ENCODE results near the gene UNC5CL.

UNC5CL gene

DNA sequence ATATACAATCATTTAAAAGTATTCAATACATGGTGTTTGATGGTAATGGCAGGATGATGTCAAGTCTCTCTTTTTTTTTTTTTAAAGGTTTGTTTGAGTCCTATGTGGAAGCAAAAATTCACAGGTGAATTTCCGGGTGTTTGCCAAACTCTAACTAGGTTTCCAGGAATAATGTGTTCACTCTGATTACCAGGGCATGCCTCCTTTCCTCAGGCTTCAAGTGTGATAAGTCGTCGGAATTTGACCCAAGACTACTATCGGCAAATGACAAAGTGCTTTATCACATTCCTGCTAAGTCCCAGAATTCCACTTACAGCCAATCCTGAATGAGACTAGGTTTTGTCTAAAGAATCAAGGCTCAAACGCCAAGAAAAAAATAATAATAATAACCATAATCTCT lies 25.8 kb upstream of the UNC5CL start:
- no peak for DNase-seq (ENCODE audit: low read depth in 2 of 2)

DNA sequence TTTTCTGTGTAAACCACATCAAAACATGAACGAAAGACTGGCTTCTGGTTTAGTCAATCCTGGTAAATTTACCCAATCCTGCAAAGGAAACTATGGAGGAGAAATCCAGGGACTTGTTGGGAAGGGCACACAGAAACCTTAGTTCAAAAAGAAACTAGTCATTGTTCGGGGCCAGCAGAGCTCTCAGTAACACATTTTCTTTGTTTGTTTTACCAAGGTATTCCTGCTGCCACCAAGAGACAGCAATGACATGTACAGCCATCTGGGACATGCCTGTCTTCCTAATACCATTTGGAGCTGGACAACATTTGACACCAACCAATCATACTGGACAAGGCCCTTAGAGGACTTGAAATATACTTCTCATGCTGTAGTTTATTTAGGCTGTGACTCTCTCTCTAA lies 24.9 kb upstream of the UNC5CL start:
- DNase-seq (ENCODE audit: low read depth in 2 of 2), result no peak

DNA sequence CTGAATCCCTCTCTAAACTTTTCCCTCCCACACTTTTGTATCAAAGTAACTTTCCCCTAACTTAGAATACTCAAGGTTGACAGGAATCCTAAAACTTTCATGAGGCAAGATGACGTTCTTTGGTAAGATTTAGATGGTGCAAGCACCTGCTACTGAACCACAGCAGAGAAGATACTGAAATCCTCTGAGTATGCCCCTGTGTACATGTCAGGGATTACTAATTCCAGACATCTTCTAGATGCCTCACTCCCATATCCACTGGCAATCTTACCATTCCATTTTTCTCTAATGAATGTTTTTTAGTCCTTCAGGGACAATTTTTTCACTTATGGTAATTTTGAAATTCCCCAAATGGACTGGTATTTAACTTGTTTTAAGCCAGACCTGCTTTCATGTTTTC lies 23.0 kb upstream of the UNC5CL start:
- no peak for DNase-seq (ENCODE audit: low read depth in 2 of 2)

DNA sequence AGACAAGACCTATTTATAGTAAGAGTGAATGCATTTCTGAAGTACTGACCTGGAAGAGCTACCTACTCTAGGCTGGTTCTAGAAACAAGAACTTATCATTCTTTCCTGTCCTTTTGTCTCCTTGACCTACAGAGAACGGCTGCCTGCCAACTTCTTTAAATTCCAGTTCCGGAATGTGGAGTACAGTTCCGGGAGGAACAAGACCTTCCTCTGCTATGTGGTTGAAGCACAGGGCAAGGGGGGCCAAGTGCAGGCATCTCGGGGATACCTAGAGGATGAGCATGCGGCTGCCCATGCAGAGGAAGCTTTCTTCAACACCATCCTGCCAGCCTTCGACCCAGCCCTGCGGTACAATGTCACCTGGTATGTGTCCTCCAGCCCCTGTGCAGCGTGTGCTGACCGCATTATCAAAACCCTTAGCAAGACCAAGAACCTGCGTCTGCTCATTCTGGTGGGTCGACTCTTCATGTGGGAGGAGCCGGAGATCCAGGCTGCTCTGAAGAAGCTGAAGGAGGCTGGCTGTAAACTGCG lies 22.2 kb upstream of the UNC5CL start:
- no peak for DNase-seq (ENCODE audit: low read depth in 2 of 2)

DNA sequence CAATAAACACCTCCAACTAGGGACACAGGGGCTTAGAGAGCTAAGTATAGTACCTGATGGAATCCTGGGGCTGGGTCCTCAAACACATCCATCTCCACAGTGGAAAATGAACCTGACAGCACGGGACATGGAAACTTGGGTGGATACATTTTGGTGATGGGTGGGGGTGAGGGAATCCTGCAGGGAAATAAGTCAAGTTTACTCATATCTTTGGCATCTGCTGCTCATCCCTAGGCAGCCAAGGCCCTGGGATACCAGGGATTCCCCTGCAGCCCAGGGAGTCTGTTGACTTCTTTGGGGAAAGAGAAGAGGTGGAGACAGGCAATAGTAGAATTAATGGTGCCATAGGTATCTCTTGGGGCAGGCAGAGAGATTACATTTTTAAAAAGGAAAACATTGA lies 20.5 kb upstream of the UNC5CL start:
- DNase-seq (ENCODE audit: low read depth in 2 of 2), result no peak

DNA sequence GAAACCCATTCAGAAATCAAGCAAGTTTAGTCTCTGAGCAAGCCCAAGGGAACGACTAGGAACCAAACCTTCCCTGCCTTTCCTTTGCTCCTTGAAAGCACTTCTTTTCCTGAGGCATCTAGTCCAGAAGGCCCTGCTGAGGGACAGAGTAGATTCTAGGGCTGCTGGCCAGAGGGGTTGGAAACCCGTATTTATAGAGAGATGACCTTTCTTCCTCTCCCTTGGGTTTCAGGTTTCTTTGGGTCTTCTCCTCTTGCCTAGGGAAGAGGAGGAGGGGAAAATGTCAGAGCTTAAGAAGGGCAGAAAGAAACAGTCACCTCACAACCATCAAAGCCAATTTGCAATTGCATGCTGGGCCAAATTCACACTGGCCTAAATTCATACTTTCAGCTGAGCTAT lies 19.8 kb upstream of the UNC5CL start:
- DNase-seq (ENCODE audit: low read depth in 2 of 2), result no peak

DNA sequence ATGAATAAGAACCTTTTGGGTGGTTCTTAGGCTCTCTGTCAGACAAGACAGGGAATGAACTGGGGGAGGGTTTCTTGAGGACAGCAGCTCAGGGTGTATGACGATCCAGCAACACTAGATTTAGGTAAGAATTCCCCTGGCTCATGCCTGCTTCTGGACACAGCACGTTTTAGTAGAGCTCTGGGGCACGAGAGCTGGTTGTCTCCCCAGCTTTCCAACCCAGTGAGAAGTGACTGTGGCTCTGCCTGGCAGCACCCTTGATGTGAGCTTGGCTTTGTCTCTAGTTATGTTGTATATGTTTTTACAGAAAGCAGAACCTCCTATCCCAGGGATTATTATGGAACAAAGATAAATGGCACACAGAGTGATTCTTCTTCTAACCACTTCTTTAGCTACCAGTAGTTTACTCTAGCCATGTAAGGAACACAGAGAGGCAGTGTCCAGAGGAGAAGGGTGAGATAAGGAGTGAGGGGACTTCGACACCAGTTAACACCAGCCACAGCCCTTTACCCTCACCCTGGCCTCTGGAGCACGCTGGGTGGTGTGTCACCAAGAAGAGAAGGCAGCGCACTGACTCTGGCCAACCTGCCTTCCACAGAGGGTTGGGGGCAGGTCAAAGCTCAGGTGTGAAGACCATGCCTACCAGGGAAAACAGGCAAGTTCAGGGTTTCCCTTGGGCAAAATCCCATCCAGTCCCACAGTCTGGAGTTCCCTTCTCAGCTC lies 17.9 kb upstream of the UNC5CL start:
- DNase-seq (ENCODE audit: low read depth in 2 of 2), result no peak

DNA sequence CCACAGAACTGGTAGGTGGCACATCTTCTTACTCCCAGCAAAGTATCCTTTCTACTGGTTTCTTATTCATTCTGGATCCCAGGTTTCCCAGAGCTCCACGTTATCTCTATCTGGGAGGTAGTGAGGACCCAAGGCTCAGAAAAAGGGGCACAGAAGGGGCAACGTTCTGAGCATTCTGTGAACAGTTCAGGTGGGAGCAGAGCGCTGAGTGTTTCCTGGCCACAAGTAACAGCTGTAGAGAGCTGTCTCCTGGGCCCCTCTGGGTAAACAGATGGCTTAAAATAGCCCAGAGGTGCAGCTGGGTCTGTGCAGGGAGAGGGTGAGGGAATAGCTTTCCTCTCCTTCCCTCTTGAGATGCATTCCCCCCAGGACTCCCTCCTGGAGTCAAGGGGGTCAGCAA lies 16.1 kb upstream of the UNC5CL start:
- no peak for DNase-seq (ENCODE audit: low read depth in 2 of 2)

DNA sequence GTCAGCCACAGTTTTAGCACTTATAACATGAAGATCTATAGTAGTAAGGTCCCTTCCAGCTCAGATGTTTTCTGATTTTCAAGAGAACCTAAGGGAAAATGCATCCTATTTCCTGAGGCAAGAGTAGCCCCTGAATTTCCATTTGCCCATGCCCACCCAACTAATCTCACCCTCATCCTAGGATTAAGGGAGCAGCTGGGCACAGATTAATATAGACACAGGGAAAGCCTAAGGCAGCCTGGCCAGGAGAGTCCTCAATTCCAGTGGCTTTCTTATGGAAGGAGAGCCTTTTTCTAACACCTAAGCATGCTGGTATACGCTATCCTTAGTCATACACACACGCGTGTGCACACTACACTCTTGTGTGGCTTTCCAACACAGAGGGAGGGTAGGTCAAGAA lies 15.5 kb upstream of the UNC5CL start:
- DNase-seq (ENCODE audit: low read depth in 2 of 2), result no peak

DNA sequence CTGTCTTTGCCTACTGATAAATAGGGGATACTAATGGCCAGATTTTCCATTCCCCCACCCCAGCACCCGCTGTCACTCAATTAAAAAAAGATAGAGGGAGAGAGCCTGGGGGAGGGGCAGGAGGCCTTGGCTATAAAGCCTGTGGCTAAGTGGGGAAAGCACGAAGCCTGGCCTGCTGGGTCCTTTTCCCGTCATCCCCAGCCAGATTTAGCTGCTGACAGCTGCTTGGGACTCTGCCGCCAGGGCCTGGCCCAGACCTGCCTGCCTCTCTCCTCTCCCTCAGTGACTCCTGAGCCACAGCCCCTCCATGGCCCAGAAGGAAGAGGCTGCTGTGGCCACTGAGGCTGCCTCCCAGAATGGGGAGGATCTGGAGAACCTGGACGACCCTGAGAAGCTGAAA lies 14.0 kb upstream of the UNC5CL start, which contains the start of gene APOBEC2:
APOBEC2 (plus strand) TSS at position 162 of the 400 bp plus-strand sequence; CDS start at position 308, 146 bp downstream.
- no peak for DNase-seq (ENCODE audit: low read depth in 2 of 2)

DNA sequence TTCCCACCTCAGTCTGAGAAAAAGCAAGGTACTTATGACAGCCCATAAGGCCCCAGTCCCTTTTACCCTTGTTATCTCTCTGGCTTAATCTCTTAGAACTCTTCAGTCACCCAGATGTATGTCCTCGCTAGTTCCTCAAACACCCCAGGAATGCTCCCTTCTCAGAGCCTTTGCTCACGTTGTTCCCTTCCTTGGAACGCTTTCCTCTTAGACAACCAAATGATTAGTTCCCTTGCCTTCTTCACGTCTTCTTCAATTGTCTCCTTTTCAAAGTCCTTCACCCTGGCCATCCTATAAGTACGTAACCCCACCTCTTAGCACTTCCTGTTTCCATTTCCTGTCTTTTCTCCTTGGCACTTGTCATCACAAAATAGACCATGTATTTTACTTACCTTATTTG lies 12.9 kb upstream of the UNC5CL start:
- DNase-seq (ENCODE audit: low read depth in 2 of 2), result no peak

DNA sequence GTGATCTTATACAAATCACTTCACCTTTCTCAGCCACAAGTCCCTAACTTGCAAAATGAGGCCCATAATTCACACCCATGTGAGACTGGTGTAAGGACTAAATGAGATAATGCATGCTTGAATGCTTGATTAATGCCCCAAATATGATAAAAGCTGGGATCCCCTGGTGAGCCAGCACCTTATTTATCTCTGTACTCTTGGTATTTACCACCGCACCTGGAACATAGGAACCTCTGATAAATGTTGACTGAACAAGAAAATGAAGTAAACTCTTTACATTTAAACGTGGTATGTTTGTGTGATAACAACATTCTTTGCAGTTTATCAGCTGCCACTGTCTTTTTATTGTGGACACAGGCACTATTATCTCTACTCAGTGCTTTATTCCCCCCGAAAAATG lies 11.5 kb upstream of the UNC5CL start:
- DNase-seq (ENCODE audit: low read depth in 2 of 2), result no peak

DNA sequence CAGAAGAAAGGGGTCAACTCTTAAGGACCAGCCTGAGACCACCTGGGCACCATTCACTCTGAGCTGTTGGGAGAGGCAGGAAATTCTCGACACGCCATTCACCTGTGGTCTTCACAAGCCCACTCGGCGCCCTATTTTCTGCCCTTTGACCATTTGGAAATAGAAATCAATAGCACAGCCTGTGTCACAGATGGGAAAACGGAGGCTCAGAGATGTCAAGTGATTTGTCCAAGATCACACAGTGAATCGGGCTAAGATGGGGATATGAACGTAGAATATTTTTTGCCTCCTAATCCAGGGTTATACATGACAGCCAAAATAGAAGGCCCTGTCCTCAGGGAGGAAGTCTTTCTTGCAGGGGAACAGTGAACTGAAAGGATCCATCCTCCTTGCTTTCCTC lies 10.9 kb upstream of the UNC5CL start:
- DNase-seq (ENCODE audit: low read depth in 2 of 2), result no peak

DNA sequence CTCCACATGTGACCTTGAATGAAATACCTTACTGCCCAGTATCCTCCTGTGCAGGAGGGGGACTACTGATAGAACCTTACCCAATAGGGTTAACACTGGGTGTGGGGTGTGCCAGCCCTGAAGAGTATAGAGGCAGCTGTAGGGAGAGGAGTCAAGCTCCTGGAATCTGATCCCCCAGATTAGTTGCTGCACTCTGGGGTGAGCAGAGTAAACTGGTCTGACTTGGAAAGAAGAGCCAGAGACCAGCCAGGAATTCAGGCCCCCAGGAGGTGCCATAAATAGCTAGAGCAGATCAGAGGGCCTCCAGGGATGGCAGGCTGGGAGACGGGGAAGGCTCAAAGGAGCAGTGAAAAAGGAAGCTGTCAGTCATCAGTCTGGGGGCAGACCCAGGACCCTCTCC lies 10.5 kb upstream of the UNC5CL start:
- DNase-seq (ENCODE audit: low read depth in 2 of 2), result no peak

DNA sequence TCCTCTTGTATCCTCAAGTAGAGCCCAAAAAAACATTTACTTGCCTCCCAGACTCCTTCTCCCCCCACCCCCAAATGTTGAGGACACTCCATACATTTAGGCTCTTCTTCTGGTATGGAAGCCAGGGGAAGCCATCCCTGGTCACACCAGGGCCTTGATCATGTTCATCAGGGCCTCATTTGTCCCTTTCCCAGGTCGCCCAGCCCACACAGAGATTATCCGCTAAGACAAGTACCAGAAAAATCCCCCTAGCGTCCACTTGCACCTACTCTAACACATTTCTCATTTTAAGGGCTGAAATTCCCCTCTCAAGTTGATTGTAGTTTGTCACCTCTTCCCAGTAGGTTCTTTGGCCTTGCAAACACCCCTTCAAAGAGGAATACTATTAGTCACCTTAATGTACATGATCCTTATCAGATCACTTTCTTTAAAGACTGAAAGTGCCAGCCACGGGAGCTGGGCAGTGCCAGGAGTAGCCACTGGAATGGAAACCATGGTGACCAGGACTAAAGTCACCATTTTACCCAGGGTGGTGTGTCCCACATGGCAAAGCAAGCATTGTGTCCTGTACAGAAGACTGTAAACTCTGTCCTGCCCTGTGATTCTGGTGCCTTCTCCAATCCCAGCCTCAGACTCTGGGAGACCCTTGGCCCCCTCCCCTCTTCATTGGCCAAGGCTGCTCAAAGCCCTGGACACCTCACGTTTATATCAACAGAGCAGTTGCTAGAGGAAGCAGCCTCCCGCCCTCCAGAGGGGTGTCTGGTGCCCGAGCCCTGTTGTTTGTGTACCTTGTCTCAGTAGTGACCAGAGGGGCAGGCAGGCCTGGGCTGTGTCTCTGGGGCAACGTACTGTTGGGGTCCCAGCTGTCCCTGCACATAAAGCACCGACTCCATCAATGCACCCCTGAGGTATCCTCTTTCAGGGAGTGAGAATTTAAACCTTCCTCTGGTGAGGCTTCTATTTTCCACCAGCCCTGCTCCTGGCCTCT lies 9.0 kb upstream of the UNC5CL start:
- no peak for DNase-seq (ENCODE audit: low read depth in 2 of 2)

DNA sequence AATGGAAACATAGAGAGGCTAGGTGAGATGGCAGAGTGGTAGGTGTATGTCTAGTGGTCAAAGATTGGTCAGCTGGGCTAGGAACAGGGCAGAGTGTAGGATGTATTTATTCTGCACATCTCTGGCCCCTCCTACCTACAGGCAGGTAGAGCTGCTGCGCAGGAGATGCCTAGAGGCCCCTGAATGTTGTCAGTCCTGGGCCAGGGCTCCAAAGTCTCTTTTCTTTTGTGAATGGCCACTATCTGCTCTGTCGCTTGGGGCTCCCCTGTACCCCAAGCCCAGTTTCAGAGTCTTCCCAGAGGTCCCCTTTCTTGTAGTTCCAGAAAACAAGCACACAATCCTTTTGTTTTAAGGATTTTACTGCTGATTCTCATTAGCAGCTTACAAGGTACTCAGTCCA lies 8.3 kb upstream of the UNC5CL start:
- no peak for DNase-seq (ENCODE audit: low read depth in 2 of 2)

DNA sequence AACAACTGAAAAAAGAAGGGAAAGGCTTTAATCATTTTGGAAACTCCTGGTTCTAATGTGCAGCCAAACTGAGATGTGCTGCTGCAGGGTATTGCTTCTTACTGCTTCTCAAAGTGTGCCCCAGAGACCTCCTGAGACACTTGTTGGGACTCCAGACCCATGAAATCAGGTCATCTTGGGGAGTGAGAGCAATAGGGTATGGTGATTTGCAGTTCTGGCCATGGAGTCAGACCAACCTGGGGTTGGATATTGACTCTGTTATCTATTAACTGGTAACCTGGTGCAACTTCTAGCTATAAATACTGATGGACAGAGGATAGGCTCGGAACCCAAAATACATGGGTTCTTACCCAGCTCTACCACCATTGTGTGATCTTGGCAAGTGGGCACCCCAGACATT lies 7.1 kb upstream of the UNC5CL start:
- no peak for DNase-seq (ENCODE audit: low read depth in 2 of 2)

DNA sequence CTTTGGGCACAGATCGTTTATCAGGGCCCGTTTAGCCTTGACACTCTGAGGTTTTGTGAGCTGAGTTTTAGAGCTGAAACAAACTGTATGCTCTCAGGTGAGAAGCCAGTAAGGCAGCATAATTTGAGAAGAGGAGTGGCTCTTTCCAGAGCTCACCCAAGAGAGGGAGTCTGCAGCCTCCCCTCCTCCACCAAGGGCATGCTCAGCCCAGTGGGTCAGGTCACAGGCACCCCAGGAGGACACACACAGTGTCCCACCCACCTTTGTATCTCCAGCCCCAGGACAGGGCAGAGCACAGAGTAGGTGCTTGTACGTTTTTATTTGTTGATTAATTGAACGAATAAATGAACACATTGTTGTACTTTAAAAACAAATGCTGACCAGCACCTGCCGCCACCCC lies 6.6 kb upstream of the UNC5CL start:
- no peak for DNase-seq (ENCODE audit: low read depth in 2 of 2)

DNA sequence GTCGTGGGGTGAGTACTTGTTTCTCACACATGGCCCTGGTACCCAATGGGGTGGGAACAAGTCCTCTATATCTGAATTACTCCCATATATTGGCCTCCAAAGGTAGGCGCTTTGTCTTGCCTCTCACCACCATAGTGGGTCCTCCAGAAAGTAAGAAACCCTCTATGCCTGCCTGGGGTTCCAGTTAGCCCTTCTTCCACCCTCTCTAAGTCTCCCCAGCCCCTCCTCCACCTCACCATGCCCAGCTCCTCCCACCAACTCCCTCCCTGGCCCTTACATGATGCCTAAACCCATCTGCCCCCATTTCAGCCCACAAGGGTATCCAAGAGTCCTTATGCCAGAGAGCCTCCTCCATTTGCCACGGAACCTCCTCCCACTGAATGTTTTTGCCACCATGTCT lies 4.1 kb upstream of the UNC5CL start:
- DNase-seq (ENCODE audit: low read depth in 2 of 2), result no peak

DNA sequence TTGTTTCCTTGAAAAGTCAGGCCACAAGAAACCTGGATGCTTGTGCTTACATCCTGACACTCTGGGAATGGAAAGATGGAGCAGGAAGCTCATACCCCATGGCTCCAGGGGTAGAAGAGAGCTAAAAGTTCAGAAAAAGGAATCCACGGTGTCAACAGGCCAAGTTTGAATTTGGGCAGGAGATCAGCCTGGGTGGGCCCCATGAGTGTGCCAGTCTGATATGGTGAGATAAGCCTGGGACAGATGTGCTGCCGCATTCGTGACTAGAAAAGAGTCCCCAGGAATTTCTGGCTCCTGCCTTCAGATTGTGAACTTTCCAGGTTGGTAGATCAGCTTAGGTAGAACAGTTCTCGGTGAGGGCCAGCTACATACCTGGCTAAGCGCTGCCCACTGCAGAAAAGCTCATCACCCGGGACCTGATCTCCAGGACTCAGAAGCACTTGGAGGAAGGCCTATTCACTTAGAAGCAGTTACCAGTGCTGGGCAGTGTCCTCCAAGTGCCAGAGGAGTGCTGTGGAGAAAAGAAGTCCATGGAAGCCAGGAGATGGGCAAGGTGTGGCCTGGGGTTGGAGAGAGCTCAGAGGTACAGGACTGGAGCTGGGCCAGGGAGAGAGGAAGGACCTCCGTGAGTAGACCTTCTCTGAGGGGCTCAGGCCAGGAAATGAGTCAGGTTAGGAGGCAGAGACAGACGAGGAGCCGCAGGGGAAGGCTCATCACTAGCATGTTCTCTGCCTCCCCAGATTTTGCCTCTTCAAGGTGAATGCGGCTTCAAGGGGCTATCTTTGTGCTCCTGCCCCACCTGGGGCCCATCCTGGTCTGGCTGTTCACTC lies 3.4 kb upstream of the UNC5CL start, which contains the start of gene TSPO2:
TSPO2 (plus strand) TSS at position 242 of the 830 bp plus-strand sequence; CDS start at position 761, 519 bp downstream.
- no peak for DNase-seq (ENCODE audit: low read depth in 2 of 2)

DNA sequence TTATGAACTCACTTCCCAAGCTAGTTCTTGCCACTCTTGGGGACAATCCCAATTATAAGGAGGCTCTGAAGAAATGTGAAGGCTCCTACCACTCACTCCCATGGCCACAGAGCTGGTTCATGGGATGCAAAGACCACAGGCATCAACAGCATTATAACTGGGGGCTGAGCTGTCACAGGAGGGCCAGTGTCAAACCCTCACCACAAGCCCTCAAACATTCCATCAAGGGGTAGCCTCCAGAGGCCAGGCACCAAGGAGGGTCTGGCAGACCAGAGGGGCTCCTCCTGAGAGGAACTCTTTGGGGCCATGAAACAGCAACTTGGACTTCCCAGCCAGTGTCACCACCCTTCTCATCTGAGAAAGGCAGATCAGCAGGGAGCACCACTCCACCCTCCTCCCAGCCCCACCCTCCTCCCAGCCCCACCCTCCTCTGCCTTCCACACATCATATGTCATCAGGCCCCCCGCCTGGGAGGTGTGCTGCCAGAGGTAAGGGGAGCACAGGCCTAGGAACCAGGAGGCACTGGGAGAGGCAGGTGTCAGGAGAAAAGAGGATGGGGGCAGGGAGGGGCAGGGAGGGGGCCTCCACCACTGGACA lies 2.0 kb upstream of the UNC5CL start:
- no peak for DNase-seq (ENCODE audit: low read depth in 2 of 2)
